ENCODE data around the gene IL7R. TPM values are rescaled to one million over a fixed set of nuclear protein-coding genes. Genes with fewer than 3 reads are reported as not detected.

The IL7R gene
- polyA plus RNA-seq, 2 of the 4 experiments (the other 2 are of a cell fraction) = 0.13 to 0.18 TPM

DNA sequence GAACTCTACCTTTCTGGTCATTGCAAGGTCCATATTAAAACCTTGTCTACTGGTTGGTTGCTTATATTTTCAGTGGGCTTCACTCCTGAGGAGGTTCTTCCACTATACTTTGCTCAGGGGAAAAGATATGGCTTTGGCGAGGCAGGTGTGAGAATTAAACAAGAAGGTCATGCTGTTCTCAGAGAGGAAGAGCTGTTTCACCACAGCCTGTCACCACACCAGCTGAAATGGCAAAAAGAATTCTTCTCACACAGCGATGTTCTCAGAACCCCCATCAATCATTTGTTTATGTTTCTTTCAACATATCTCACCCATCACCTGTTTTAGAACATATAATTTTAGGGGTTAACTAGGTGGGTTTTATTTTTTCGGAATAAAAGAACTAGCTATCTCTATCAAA is 43.1 kb downstream of the IL7R start:
- no peak overlapping the region for H3K4me3 ChIP-seq
- DNase-seq (ENCODE audit: low read depth in 1 of 2, low spot score in 1 of 2) (no peak), ATAC-seq (no peak), FAIRE-seq (no peak)
- ChIA-PET POLR2A (no interaction called here), CTCF (no interaction called here)
- H3K27ac ChIP-seq = no peak overlapping the region
- no peak overlapping the region for H3K4me2 ChIP-seq
- 14% methylated on average over 3 of the region's 3 CpGs for WGBS (ENCODE audit: missing lambda C conversion rate)
- H3K4me1 ChIP-seq = no peaks in the 10 kb centered on the region
- H3K9me3 ChIP-seq = no peaks in the 10 kb centered on the region
- TF ChIP-seq RFX5 (IDR thresholded peaks at IDR 0.05) (no peak), JUNB (IDR thresholded peaks at IDR 0.05) (no peak), JUN (IDR thresholded peaks at IDR 0.05) (no peak), CBX8 (IDR thresholded peaks at IDR 0.05) (no peak), ESRRA (IDR thresholded peaks at IDR 0.05; ENCODE audit: borderline replicate concordance, low read length) (no peak), ZFP36 (IDR thresholded peaks at IDR 0.05; ENCODE audit: borderline replicate concordance, partially characterized antibody) (no peak), HOXA7 (CRISPR knock-in tag; IDR thresholded peaks at IDR 0.05) (no peak), POLR2A (IDR thresholded peaks at IDR 0.05; ENCODE audit: low read length) (no peak), RNF2 (IDR thresholded peaks at IDR 0.05; ENCODE audit: borderline replicate concordance, low read depth) (no peak)
- TF ChIP-seq, protein P1, sequence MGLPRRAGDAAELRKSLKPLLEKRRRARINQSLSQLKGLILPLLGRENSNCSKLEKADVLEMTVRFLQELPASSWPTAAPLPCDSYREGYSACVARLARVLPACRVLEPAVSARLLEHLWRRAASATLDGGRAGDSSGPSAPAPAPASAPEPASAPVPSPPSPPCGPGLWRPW (IDR thresholded peaks at IDR 0.05) = no peak

DNA sequence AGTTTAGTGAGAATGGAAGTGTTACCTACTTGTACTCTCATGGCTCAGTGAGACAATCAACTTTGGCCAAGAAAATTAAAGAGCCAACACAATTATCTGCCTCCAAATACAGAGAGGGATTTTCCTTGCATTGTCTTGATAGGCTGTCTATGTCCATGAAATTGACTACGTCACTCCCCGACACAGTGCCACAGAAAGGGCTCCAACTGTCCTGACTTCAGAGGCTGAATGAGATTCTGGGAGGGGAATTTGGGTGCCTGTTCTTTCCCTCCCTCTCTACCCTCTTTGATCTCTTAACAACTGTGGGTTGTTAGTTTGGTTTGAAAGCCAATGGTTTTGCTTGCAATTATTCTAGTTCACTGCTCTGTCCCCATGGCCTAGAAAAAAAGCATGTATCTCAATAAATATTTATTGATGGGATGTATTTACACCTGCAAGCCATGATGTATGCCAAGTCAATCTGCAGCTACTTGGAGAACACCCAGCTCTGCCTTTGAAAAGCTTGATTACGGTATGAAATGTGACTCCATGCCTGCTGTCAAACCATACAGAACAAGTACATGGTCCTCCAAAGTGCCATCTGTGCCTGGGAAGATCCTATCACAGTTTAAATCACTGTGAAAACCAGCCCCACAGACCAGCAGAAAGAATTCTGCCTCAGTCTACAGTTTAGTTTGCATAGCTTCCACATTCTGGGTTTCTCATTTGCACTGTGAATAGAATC is 44.4 kb downstream of the IL7R start:
- ATAC-seq (no peak), FAIRE-seq (no peak), DNase-seq (ENCODE audit: low read depth in 1 of 2, low spot score in 1 of 2) (no peak)
- Histone ChIP-seq H3K4me1 (no peaks in the 10 kb centered on the region), H3K27ac (no peak overlapping the region), H3K9me3 (no peaks in the 10 kb centered on the region), H3K4me3 (no peak overlapping the region), H3K4me2 (no peak overlapping the region)
- 31% methylated on average over 3 of the region's 3 CpGs for WGBS (ENCODE audit: missing lambda C conversion rate)
- ChIA-PET CTCF (interaction anchor here (1.0 kb wide), 1 partner anchor 123 kb away, joined by 4 read pairs; no protein-coding TSS in a partner anchor), POLR2A (no interaction called here)
- TF ChIP-seq, protein P2, sequence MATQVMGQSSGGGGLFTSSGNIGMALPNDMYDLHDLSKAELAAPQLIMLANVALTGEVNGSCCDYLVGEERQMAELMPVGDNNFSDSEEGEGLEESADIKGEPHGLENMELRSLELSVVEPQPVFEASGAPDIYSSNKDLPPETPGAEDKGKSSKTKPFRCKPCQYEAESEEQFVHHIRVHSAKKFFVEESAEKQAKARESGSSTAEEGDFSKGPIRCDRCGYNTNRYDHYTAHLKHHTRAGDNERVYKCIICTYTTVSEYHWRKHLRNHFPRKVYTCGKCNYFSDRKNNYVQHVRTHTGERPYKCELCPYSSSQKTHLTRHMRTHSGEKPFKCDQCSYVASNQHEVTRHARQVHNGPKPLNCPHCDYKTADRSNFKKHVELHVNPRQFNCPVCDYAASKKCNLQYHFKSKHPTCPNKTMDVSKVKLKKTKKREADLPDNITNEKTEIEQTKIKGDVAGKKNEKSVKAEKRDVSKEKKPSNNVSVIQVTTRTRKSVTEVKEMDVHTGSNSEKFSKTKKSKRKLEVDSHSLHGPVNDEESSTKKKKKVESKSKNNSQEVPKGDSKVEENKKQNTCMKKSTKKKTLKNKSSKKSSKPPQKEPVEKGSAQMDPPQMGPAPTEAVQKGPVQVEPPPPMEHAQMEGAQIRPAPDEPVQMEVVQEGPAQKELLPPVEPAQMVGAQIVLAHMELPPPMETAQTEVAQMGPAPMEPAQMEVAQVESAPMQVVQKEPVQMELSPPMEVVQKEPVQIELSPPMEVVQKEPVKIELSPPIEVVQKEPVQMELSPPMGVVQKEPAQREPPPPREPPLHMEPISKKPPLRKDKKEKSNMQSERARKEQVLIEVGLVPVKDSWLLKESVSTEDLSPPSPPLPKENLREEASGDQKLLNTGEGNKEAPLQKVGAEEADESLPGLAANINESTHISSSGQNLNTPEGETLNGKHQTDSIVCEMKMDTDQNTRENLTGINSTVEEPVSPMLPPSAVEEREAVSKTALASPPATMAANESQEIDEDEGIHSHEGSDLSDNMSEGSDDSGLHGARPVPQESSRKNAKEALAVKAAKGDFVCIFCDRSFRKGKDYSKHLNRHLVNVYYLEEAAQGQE (IDR thresholded peaks at IDR 0.05) = no peak
- TF ChIP-seq KDM5A (IDR thresholded peaks at IDR 0.05) (no peak), EHMT2 (IDR thresholded peaks at IDR 0.05; ENCODE audit: low read depth) (no peak)

DNA sequence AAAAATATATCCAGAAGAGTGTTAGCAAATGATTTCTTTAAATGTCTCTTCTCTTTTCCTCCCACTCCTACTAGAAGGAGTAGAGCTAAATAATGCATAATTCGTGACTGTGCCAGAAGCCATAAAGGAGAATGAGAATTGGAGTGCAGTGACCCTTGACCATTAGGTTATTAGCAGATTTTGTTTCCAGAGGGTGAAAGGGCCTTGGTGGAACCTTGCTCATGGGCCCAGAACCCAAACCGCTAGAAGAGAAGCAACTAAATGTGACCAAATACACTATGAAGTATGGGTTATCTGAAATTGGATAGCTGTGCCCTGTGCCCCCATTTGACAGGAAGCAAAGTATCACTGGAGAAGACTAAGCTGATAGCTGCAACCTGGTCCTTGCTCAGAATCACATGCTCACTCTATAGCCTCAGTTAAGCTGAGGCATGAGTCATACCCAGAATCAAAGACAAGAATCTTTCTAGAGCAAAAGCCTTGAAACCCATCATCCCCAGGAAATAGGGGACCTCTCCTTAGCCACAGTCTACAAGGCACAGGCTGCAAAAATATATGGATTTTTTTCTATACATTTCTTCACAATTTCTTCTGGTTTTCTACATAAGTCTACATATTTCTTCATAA is 45.5 kb downstream of the IL7R start:
- TF ChIP-seq, protein P3, sequence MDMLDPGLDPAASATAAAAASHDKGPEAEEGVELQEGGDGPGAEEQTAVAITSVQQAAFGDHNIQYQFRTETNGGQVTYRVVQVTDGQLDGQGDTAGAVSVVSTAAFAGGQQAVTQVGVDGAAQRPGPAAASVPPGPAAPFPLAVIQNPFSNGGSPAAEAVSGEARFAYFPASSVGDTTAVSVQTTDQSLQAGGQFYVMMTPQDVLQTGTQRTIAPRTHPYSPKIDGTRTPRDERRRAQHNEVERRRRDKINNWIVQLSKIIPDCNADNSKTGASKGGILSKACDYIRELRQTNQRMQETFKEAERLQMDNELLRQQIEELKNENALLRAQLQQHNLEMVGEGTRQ (IDR thresholded peaks at IDR 0.05) = no peak
- TF ChIP-seq, protein P4, sequence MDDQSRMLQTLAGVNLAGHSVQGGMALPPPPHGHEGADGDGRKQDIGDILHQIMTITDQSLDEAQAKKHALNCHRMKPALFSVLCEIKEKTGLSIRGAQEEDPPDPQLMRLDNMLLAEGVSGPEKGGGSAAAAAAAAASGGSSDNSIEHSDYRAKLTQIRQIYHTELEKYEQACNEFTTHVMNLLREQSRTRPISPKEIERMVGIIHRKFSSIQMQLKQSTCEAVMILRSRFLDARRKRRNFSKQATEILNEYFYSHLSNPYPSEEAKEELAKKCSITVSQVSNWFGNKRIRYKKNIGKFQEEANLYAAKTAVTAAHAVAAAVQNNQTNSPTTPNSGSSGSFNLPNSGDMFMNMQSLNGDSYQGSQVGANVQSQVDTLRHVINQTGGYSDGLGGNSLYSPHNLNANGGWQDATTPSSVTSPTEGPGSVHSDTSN (IDR thresholded peaks at IDR 0.05) = no peak
- no peak for TF ChIP-seq CHD4 (IDR thresholded peaks at IDR 0.05; ENCODE audit: borderline replicate concordance)
- no peak for TF ChIP-seq EHF (CRISPR knock-in tag; IDR thresholded peaks at IDR 0.05)
- no peak for TF ChIP-seq KDM1A (IDR thresholded peaks at IDR 0.05; ENCODE audit: low read depth)
- TF ChIP-seq, protein P5, sequence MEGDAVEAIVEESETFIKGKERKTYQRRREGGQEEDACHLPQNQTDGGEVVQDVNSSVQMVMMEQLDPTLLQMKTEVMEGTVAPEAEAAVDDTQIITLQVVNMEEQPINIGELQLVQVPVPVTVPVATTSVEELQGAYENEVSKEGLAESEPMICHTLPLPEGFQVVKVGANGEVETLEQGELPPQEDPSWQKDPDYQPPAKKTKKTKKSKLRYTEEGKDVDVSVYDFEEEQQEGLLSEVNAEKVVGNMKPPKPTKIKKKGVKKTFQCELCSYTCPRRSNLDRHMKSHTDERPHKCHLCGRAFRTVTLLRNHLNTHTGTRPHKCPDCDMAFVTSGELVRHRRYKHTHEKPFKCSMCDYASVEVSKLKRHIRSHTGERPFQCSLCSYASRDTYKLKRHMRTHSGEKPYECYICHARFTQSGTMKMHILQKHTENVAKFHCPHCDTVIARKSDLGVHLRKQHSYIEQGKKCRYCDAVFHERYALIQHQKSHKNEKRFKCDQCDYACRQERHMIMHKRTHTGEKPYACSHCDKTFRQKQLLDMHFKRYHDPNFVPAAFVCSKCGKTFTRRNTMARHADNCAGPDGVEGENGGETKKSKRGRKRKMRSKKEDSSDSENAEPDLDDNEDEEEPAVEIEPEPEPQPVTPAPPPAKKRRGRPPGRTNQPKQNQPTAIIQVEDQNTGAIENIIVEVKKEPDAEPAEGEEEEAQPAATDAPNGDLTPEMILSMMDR (IDR thresholded peaks at IDR 0.05) = no peak
- TF ChIP-seq HOXB5 (CRISPR knock-in tag; IDR thresholded peaks at IDR 0.05) = no peak
- TF ChIP-seq MAFK (IDR thresholded peaks at IDR 0.05; ENCODE audit: partially characterized antibody) = no peak
- Histone ChIP-seq H3K27ac (no peak overlapping the region), H3K4me3 (no peak overlapping the region), H3K9me3 (no peaks in the 10 kb centered on the region), H3K4me1 (no peaks in the 10 kb centered on the region), H3K4me2 (no peak overlapping the region)
- ATAC-seq = no peak
- FAIRE-seq = no peak
- WGBS (ENCODE audit: missing lambda C conversion rate) = 34% methylated on average over 2 of the region's 2 CpGs
- ChIA-PET CTCF (interaction anchor here (1.0 kb wide), 1 partner anchor 125 kb away, joined by 4 read pairs; no protein-coding TSS in a partner anchor), POLR2A (no interaction called here)
- DNase-seq (ENCODE audit: low read depth in 1 of 2, low spot score in 1 of 2) = no peak
